ENCODE results near the gene LBX2. TPM values are rescaled to one million over a fixed set of nuclear protein-coding genes. Genes with fewer than 3 reads are reported as not detected.
"Not testable (repeated sequence)": the region's sequence is repeated elsewhere in the genome, so short reads cannot be mapped to it uniquely, and the experiment has no call there.

The LBX2 gene
- total RNA-seq, 2 experiments from 2014 or later = 0.31 TPM; not detected in 1

GRCh38 chr2:74471332-74472065 is 27.9 kb downstream of the LBX2 start:
- Mint-ChIP-seq H3K4me3 (peak overlapping the region; percentile 98), H3K9me3 (no peaks in the 10 kb centered on the region), H3K27me3 (ENCODE audit: low read depth) (no peaks in the 10 kb centered on the region), H3K4me1 (ENCODE audit: low read depth) (peaks cover 20% of the 10 kb centered on the region), H3K27ac (peak overlapping the region; percentile 98), H3K36me3 (ENCODE audit: low read depth) (peaks cover 18% of the 10 kb centered on the region)
- CTCF ChIA-PET = interaction anchor here (0.6 to 2.9 kb wide), 3 partner anchors 9 to 624 kb away, joined by 3 to 31 read pairs (median 3); partner anchors contain the start of genes CCDC142 and TTC31
- intact Hi-C loops (cut with micrococcal nuclease) = loop anchor here (1.0 kb wide), 3 partner anchors 12 to 17 kb away; partner anchors contain the start of genes TTC31 and WBP1
- DNase-seq = no peak

DNA sequence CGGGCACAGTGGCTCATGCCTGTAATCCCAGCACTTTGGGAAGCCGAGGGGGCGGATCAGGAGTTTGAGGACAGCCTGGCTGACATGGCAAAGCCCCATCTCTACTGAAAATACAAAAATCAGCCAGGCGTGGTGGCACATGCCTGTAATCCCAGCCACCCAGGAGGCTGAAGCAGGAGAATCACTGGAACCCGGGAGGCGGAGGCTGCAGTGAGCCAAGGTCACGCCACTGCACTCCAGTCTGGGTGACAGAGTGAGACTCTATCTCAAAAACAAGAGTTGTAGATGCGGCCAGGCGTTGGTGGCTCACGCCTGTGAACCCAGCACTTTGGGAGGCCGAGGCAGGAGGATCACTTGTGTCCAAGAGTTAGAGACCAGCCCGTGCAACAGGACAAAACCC is 28.7 kb downstream of the LBX2 start:
- Mint-ChIP-seq H3K27ac (peak overlapping the region; percentile 33), H3K4me3 (peak overlapping the region; percentile 49), H3K4me1 (ENCODE audit: low read depth) (peaks cover 24% of the 10 kb centered on the region), H3K36me3 (ENCODE audit: low read depth) (peaks cover 18% of the 10 kb centered on the region)
- intact Hi-C loops (cut with micrococcal nuclease); H3K9me3 Mint-ChIP-seq; H3K27me3 Mint-ChIP-seq (ENCODE audit: low read depth); DNase-seq: not testable (repeated sequence)
- CTCF ChIA-PET = interaction anchor here (2.9 kb wide), 1 partner anchor 12 kb away, joined by 31 read pairs; the partner anchor contains the start of genes CCDC142 and TTC31

DNA sequence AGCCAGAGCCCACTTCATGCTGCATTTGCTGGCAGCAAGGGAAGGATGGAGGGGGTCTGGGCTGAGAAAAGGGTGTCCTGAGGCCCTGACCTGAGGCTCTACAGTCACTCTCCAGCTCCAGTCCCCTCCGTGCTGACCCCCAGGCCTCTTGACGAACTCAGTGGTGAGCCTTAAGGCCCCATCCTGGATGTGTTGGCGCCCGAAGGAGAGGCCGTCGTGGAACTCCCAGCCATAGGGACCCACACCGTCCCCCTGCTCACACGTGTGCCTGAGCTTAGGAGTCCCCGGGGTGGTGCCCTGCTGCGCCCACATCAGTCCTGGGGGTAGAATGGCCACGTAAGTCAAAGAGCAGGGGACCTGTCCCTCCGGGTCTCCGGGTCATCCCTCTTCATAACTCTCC is 35.0 kb downstream of the LBX2 start:
- CTCF ChIA-PET = interaction anchor here (1.0 kb wide), 1 partner anchor 125 kb away, joined by 3 read pairs; no protein-coding TSS in a partner anchor
- Mint-ChIP-seq H3K4me1 (ENCODE audit: low read depth) (peaks cover 24% of the 10 kb centered on the region), H3K27me3 (ENCODE audit: low read depth) (no peaks in the 10 kb centered on the region), H3K9me3 (no peaks in the 10 kb centered on the region), H3K36me3 (ENCODE audit: low read depth) (peaks cover 2% of the 10 kb centered on the region), H3K27ac (peak overlapping the region; percentile 75), H3K4me3 (peak overlapping the region; percentile 99)
- DNase-seq = no peak
- intact Hi-C loops (cut with micrococcal nuclease) = no loop called here

- Mint-ChIP-seq H3K27ac (no peak overlapping the region), H3K36me3 (ENCODE audit: low read depth) (peaks cover 2% of the 10 kb centered on the region), H3K4me1 (ENCODE audit: low read depth) (peaks cover 26% of the 10 kb centered on the region), H3K27me3 (ENCODE audit: low read depth) (no peaks in the 10 kb centered on the region), H3K4me3 (no peak overlapping the region), H3K9me3 (no peaks in the 10 kb centered on the region)
- DNase-seq = no peak
- CTCF ChIA-PET = interaction anchor here (0.6 to 1.5 kb wide), 2 partner anchors 10 to 17 kb away, joined by 3 read pairs; partner anchors contain the start of gene MRPL53
- intact Hi-C loops (cut with micrococcal nuclease) = no loop called here
These were observed 36.7 kb downstream of the LBX2 start for GRCh38 chr2:74462786-74463105.

DNA sequence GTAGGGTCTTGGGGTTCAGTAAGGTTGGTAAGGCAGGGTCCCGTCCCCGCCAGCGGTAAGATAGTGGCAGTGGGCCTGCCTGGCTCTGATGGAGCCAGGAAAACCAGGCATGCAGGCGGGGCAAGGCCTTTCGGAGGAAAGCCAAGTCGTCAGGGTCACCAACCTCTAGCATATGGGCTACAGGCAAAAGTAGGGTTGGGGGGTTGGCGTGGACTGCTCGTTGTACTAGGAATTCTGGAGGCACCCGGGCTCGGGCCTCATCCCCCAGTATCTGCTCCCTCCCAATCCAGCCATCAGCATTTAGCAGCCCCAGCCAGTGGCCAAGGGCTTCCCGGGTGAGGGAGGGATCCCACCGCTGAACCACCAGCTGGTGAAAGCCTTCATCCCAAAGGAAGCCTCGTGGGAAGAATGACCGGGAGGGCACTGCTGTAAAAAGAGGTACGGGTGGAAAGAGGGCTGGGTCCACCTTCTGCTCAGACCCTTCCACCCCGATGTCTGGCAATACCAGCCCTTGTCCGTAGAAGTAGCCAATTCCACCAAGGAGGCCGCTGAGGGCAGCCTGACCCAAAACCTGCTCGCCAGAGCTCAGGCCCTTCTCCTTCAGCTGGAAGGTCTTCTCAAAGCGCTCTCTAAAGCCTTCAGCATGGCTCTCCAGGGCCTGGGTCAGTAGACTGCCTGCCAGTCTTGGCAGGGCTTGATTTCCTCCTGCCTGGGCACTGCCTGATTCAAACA is 37.2 kb downstream of the LBX2 start:
- Mint-ChIP-seq H3K4me1 (ENCODE audit: low read depth) (peaks cover 27% of the 10 kb centered on the region), H3K9me3 (no peaks in the 10 kb centered on the region), H3K36me3 (ENCODE audit: low read depth) (peaks cover 4% of the 10 kb centered on the region), H3K27me3 (ENCODE audit: low read depth) (no peaks in the 10 kb centered on the region), H3K27ac (no peak overlapping the region), H3K4me3 (no peak overlapping the region)
- intact Hi-C loops (cut with micrococcal nuclease) = no loop called here
- CTCF ChIA-PET = interaction anchor here (0.6 to 1.9 kb wide), 4 partner anchors 10 to 126 kb away, joined by 3 to 7 read pairs (median 3); partner anchors contain the start of genes CCDC142, MRPL53 and TTC31
- no peak for DNase-seq

- Mint-ChIP-seq H3K27me3 (ENCODE audit: low read depth) (no peaks in the 10 kb centered on the region), H3K4me3 (no peak overlapping the region), H3K27ac (no peak overlapping the region), H3K9me3 (no peaks in the 10 kb centered on the region), H3K36me3 (ENCODE audit: low read depth) (peaks cover 6% of the 10 kb centered on the region), H3K4me1 (ENCODE audit: low read depth) (peaks cover 35% of the 10 kb centered on the region)
- intact Hi-C loops (cut with micrococcal nuclease) = no loop called here
- DNase-seq = no peak
- CTCF ChIA-PET = interaction anchor here (0.7 to 1.9 kb wide), 2 partner anchors 21 to 126 kb away, joined by 3 to 7 read pairs; partner anchors contain the start of genes CCDC142 and TTC31
These were observed 38.0 kb downstream of the LBX2 start for GRCh38 chr2:74461187-74462053.

GRCh38 chr2:74460187-74460586 is 39.2 kb downstream of the LBX2 start:
- H3K9me3 Mint-ChIP-seq; H3K27me3 Mint-ChIP-seq (ENCODE audit: low read depth); intact Hi-C loops (cut with micrococcal nuclease); H3K36me3 Mint-ChIP-seq (ENCODE audit: low read depth); DNase-seq: not testable (repeated sequence)
- Mint-ChIP-seq H3K4me3 (peak overlapping the region; percentile 92), H3K27ac (peak overlapping the region; percentile 56), H3K4me1 (ENCODE audit: low read depth) (peaks cover 41% of the 10 kb centered on the region)
- CTCF ChIA-PET = interaction anchor here (1.9 kb wide), 1 partner anchor 22 kb away, joined by 7 read pairs; the partner anchor contains the start of genes CCDC142 and TTC31

GRCh38 chr2:74459503-74460118 is 39.8 kb downstream of the LBX2 start:
- H3K4me3 Mint-ChIP-seq = peak overlapping the region; percentile 92
- DNase-seq; H3K36me3 Mint-ChIP-seq (ENCODE audit: low read depth); H3K9me3 Mint-ChIP-seq; CTCF ChIA-PET; H3K27me3 Mint-ChIP-seq (ENCODE audit: low read depth): not testable (repeated sequence)
- intact Hi-C loops (cut with micrococcal nuclease) = loop anchor here (2.0 to 10.0 kb wide), 7 partner anchors 207 to 1345 kb away; partner anchors contain the start of genes CCT7, DGUOK, MTHFD2 and PRADC1
- H3K27ac Mint-ChIP-seq = peak overlapping the region; percentile 28
- peaks cover 45% of the 10 kb centered on the region for H3K4me1 Mint-ChIP-seq (ENCODE audit: low read depth)

DNA sequence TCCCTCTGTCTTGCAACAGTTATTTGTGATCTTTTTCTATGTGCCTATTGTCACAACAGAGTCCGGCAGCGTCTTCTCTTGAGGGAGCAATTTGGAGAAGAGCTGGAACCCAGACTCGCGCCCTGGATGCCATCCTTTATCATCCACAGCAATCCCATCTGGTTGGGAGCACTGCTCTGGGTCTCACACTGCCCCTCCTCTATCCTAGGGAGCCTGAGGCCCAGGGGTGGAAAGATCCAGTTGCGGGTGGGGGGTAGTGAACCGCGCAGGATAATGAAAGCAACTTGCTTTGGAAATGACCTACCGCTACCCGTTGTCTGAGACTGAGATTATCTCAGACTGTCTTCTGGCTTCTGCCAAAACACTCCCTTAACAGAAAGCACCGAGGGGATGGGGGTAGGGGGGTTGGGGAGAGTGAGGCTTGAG is 40.5 kb downstream of the LBX2 start:
- intact Hi-C loops (cut with micrococcal nuclease) = loop anchor here (1.0 to 10.0 kb wide), 14 partner anchors 13 to 1344 kb away; partner anchors contain the start of genes AUP1, CCT7, DGUOK and DOK1
- Mint-ChIP-seq H3K4me3 (peak overlapping the region; percentile 92), H3K4me1 (ENCODE audit: low read depth) (peaks cover 46% of the 10 kb centered on the region)

DNA sequence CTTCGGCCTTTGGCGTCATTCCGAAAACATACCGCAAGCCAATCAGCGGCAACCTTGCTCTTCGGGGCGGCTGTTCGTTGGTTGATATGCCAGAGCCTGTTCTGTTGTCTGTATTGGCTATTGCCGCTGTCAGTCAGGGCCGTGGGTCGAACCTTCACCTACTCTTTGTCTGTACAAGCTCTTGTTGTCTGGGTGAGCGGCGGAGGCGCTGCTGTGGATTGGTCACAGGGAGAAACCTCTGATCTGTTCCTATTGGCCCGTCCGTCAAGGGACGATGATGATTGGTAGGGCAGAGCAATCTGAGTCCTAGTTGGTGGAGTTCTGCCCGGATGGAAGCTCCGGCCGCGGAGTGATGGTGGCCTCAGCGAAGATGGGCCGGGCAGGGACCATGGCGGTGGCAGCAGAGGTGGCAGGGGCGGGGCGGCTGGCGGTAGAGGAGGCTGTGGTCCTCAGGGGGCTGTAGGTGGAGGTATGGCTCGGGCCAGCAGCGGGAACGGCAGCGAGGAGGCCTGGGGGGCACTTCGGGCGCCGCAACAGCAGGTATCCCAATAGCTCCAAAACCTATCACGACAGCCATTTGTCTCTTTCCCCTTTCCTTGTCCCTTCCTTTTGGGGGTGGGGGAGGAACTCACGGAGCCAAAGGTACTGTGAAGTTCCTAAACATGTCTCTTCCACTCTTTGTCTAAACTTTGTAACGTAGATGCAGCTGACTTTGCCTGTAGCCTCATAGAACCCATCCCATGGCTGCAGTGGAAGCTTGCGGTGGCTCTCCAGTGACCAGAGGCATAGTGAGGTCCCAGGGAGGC is 41.1 kb downstream of the LBX2 start, which contains the start of gene WBP1:
Gene WBP1 (plus strand): TSS at position 307 of the 806 bp plus-strand sequence. CDS start 165 bp downstream, at position 472.
- intact Hi-C loops (cut with micrococcal nuclease) = loop anchor here (1.0 to 10.0 kb wide), 14 partner anchors 14 to 1344 kb away; partner anchors contain the start of genes AUP1, CCT7, DGUOK and DOK1
- peaks cover 9% of the 10 kb centered on the region for H3K36me3 Mint-ChIP-seq (ENCODE audit: low read depth)
- DNase-seq = peak; percentile 100
- H3K4me1 Mint-ChIP-seq (ENCODE audit: low read depth) = peaks cover 43% of the 10 kb centered on the region
- H3K9me3 Mint-ChIP-seq = no peaks in the 10 kb centered on the region
- no peaks in the 10 kb centered on the region for H3K27me3 Mint-ChIP-seq (ENCODE audit: low read depth)
- H3K4me3 Mint-ChIP-seq = peak within 1 kb of the TSS; percentile 92
- CTCF ChIA-PET = interaction anchor here (0.6 to 1.9 kb wide), 8 partner anchors 8 to 1279 kb away, joined by 3 to 5 read pairs (median 3); partner anchors contain the start of genes CCDC142 and TTC31
- peak within 1 kb of the TSS; percentile 99 for H3K27ac Mint-ChIP-seq

More for the DNA sequence above, 40.5 kb downstream of the LBX2 start:
- H3K9me3 Mint-ChIP-seq = no peaks in the 10 kb centered on the region
- H3K27me3 Mint-ChIP-seq (ENCODE audit: low read depth) = no peaks in the 10 kb centered on the region
- CTCF ChIA-PET = interaction anchor here (0.6 to 1.9 kb wide), 6 partner anchors 8 to 129 kb away, joined by 3 to 5 read pairs (median 3); no protein-coding TSS in a partner anchor
- peaks cover 9% of the 10 kb centered on the region for H3K36me3 Mint-ChIP-seq (ENCODE audit: low read depth)
- H3K27ac Mint-ChIP-seq = peak overlapping the region; percentile 99
- no peak for DNase-seq

All from activated naive CD4-positive, alpha-beta T cell treated with anti-CD3 and anti-CD28 coated beads for 36 hours (primary cell).